ENCODE results near the gene NXPE3. TPM values are rescaled to one million over a fixed set of nuclear protein-coding genes. Genes with fewer than 3 reads are reported as not detected.

NXPE3 gene
- total and polyA plus RNA-seq, 9 of the 15 experiments (the other 6 are each of a cell fraction or from before 2014, with no cell fraction given) = 0.25 to 2.5 (median 0.95) TPM

DNA sequence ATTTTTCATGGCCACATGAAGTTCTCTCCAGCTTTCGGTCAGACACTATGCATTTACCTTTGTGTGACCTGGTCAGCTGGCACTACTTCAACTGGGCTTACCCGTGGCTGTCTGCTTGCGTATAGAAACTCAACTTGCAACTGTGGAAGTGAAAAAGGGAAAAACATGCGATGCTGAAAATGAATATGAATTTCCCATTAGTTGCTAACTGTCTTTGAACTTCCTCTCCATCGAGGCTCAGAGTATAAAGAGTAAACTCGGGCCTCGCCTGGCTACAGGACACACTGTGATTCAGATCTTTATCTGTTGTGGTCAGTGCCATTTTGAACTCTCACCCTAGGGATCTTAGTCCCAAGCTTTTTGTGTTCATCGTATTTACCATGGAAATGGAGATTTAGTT, 97.1 kb downstream of the NXPE3 start (continued):
- TF ChIP-seq BDP1 (IDR thresholded peaks at IDR 0.05; ENCODE audit: insufficient read depth, insufficient read length) = no peak
- TF ChIP-seq VEZF1 (CRISPR knock-in tag; IDR thresholded peaks at IDR 0.05) = no peak
- no peak for TF ChIP-seq POLR3A (IDR thresholded peaks at IDR 0.05; ENCODE audit: borderline replicate concordance, extremely low read depth, insufficient read depth, insufficient read length)

Other genes starting within 250 kb of the NXPE3 start
- 39.7 and 50.4 TPM in 2 replicates for gene TRMT10C, start 217.3 kb upstream of the NXPE3 start, total RNA-seq (2014; rRNA removed)
- 73.5 and 82.5 TPM in 2 replicates for gene TRMT10C, start 217.3 kb upstream of the NXPE3 start, total RNA-seq (2014; rRNA removed; fragmentation: Illumina TruSeq; extraction: Trizol)
- 58.5 and 62.5 TPM in 2 replicates for gene TRMT10C, start 217.3 kb upstream of the NXPE3 start, total RNA-seq (2015; rRNA removed; fragmentation: Illumina TruSeq; extraction: Trizol)
- gene TRMT10C, start 217.3 kb upstream of the NXPE3 start, total RNA-seq (2021) = 48.6 and 57.9 TPM in 2 replicates
- gene TRMT10C, start 217.3 kb upstream of the NXPE3 start, polyA plus RNA-seq (2011; rRNA removed) = 42.9 and 65.2 TPM in 2 replicates
- gene TRMT10C, start 217.3 kb upstream of the NXPE3 start, polyA plus RNA-seq (2014; fragmentation: Illumina TruSeq; extraction: Trizol) = 53.5 and 63.9 TPM in 2 replicates
- gene TRMT10C, start 217.3 kb upstream of the NXPE3 start, polyA plus RNA-seq (2014; fragmentation: Nextera tagmentation; extraction: Ambion mirVana) = 100 to 1,000 TPM; 101 to 106 TPM
- gene TRMT10C, start 217.3 kb upstream of the NXPE3 start, polyA plus RNA-seq (2014; rRNA removed) = 59.4 and 61.2 TPM in 2 replicates
- gene PCNP, start 205.0 kb upstream of the NXPE3 start, total RNA-seq (2014; rRNA removed) = 54.3 and 65.8 TPM in 2 replicates
- 150 and 171 TPM in 2 replicates for gene PCNP, start 205.0 kb upstream of the NXPE3 start, total RNA-seq (2014; rRNA removed; fragmentation: Illumina TruSeq; extraction: Trizol)
- gene PCNP, start 205.0 kb upstream of the NXPE3 start, total RNA-seq (2015; rRNA removed; fragmentation: Illumina TruSeq; extraction: Trizol) = 101 and 115 TPM in 2 replicates
- 145 and 157 TPM in 2 replicates for gene PCNP, start 205.0 kb upstream of the NXPE3 start, total RNA-seq (2021)
- 84.4 and 97.5 TPM in 2 replicates for gene PCNP, start 205.0 kb upstream of the NXPE3 start, polyA plus RNA-seq (2011; rRNA removed)
- 124 and 158 TPM in 2 replicates for gene PCNP, start 205.0 kb upstream of the NXPE3 start, polyA plus RNA-seq (2014; fragmentation: Illumina TruSeq; extraction: Trizol)
- 100 to 1,000 TPM; 151 to 170 TPM for gene PCNP, start 205.0 kb upstream of the NXPE3 start, polyA plus RNA-seq (2014; fragmentation: Nextera tagmentation; extraction: Ambion mirVana)
- 85.3 and 95.5 TPM in 2 replicates for gene PCNP, start 205.0 kb upstream of the NXPE3 start, polyA plus RNA-seq (2014; rRNA removed)
- gene ZBTB11, start 102.1 kb upstream of the NXPE3 start, total RNA-seq (2014; rRNA removed) = 23.7 and 23.8 TPM in 2 replicates
- gene ZBTB11, start 102.1 kb upstream of the NXPE3 start, total RNA-seq (2014; rRNA removed; fragmentation: Illumina TruSeq; extraction: Trizol) = 26.2 and 28.2 TPM in 2 replicates
- 25.1 and 26.3 TPM in 2 replicates for gene ZBTB11, start 102.1 kb upstream of the NXPE3 start, total RNA-seq (2015; rRNA removed; fragmentation: Illumina TruSeq; extraction: Trizol)
- gene ZBTB11, start 102.1 kb upstream of the NXPE3 start, total RNA-seq (2021) = 21.4 and 21.5 TPM in 2 replicates
- gene ZBTB11, start 102.1 kb upstream of the NXPE3 start, polyA plus RNA-seq (2011; rRNA removed) = 25.3 and 31.9 TPM in 2 replicates
- gene ZBTB11, start 102.1 kb upstream of the NXPE3 start, polyA plus RNA-seq (2014; fragmentation: Illumina TruSeq; extraction: Trizol) = 18.8 and 20.9 TPM in 2 replicates
- 1 to 10 TPM; 6.2 to 7.2 TPM for gene ZBTB11, start 102.1 kb upstream of the NXPE3 start, polyA plus RNA-seq (2014; fragmentation: Nextera tagmentation; extraction: Ambion mirVana)
- 15.7 and 16.2 TPM in 2 replicates for gene ZBTB11, start 102.1 kb upstream of the NXPE3 start, polyA plus RNA-seq (2014; rRNA removed)
- gene RPL24, start 92.5 kb upstream of the NXPE3 start, total RNA-seq (2014; rRNA removed) = 2,157 and 4,237 TPM in 2 replicates
- 1,726 and 1,992 TPM in 2 replicates for gene RPL24, start 92.5 kb upstream of the NXPE3 start, total RNA-seq (2014; rRNA removed; fragmentation: Illumina TruSeq; extraction: Trizol)
- gene RPL24, start 92.5 kb upstream of the NXPE3 start, total RNA-seq (2015; rRNA removed; fragmentation: Illumina TruSeq; extraction: Trizol) = 1,831 and 1,892 TPM in 2 replicates
- 1,401 and 1,590 TPM in 2 replicates for gene RPL24, start 92.5 kb upstream of the NXPE3 start, total RNA-seq (2021)
- gene RPL24, start 92.5 kb upstream of the NXPE3 start, polyA plus RNA-seq (2011; rRNA removed) = 1,776 and 1,804 TPM in 2 replicates
- gene RPL24, start 92.5 kb upstream of the NXPE3 start, polyA plus RNA-seq (2014; fragmentation: Illumina TruSeq; extraction: Trizol) = 2,147 and 2,288 TPM in 2 replicates
- 1,000 to 10,000 TPM; 1,189 to 1,198 TPM for gene RPL24, start 92.5 kb upstream of the NXPE3 start, polyA plus RNA-seq (2014; fragmentation: Nextera tagmentation; extraction: Ambion mirVana)
- gene RPL24, start 92.5 kb upstream of the NXPE3 start, polyA plus RNA-seq (2014; rRNA removed) = 4,750 and 5,417 TPM in 2 replicates
- 3.6 and 4.3 TPM in 2 replicates for gene CEP97, start 54.6 kb upstream of the NXPE3 start, total RNA-seq (2014; rRNA removed)
- 10.1 and 12.1 TPM in 2 replicates for gene CEP97, start 54.6 kb upstream of the NXPE3 start, total RNA-seq (2014; rRNA removed; fragmentation: Illumina TruSeq; extraction: Trizol)
- gene CEP97, start 54.6 kb upstream of the NXPE3 start, total RNA-seq (2015; rRNA removed; fragmentation: Illumina TruSeq; extraction: Trizol) = 8.2 and 8.5 TPM in 2 replicates
- gene CEP97, start 54.6 kb upstream of the NXPE3 start, total RNA-seq (2021) = 7.1 and 7.7 TPM in 2 replicates
- 2.2 and 2.5 TPM in 2 replicates for gene CEP97, start 54.6 kb upstream of the NXPE3 start, polyA plus RNA-seq (2011; rRNA removed)
- 4.4 TPM in 2 replicates for gene CEP97, start 54.6 kb upstream of the NXPE3 start, polyA plus RNA-seq (2014; fragmentation: Illumina TruSeq; extraction: Trizol)
- 1 to 10 TPM; 2.0 to 3.2 TPM for gene CEP97, start 54.6 kb upstream of the NXPE3 start, polyA plus RNA-seq (2014; fragmentation: Nextera tagmentation; extraction: Ambion mirVana)
- gene CEP97, start 54.6 kb upstream of the NXPE3 start, polyA plus RNA-seq (2014; rRNA removed) = 2.6 and 3.5 TPM in 2 replicates
- 4.7 and 5.7 TPM in 2 replicates for gene NFKBIZ, start 70.3 kb downstream of the NXPE3 start, total RNA-seq (2014; rRNA removed)
- 7.7 and 8.9 TPM in 2 replicates for gene NFKBIZ, start 70.3 kb downstream of the NXPE3 start, total RNA-seq (2014; rRNA removed; fragmentation: Illumina TruSeq; extraction: Trizol)
- 7.1 TPM in 2 replicates for gene NFKBIZ, start 70.3 kb downstream of the NXPE3 start, total RNA-seq (2015; rRNA removed; fragmentation: Illumina TruSeq; extraction: Trizol)
- gene NFKBIZ, start 70.3 kb downstream of the NXPE3 start, total RNA-seq (2021) = 13.7 and 14.2 TPM in 2 replicates
- gene NFKBIZ, start 70.3 kb downstream of the NXPE3 start, polyA plus RNA-seq (2011; rRNA removed) = 6.4 and 6.7 TPM in 2 replicates
- 2.7 and 3.6 TPM in 2 replicates for gene NFKBIZ, start 70.3 kb downstream of the NXPE3 start, polyA plus RNA-seq (2014; fragmentation: Illumina TruSeq; extraction: Trizol)
- gene NFKBIZ, start 70.3 kb downstream of the NXPE3 start, polyA plus RNA-seq (2014; fragmentation: Nextera tagmentation; extraction: Ambion mirVana) = 1 to 10 TPM; 1.2 to 1.6 TPM
- 4.1 and 4.9 TPM in 2 replicates for gene NFKBIZ, start 70.3 kb downstream of the NXPE3 start, polyA plus RNA-seq (2014; rRNA removed)

All from K562 (cell line).